Osteoblast (primary cell): ENCODE results near the gene NUDT16L1. TPM values are rescaled to one million over a fixed set of nuclear protein-coding genes. Genes with fewer than 3 reads are reported as not detected.
A peak's percentile ranks its signal among the peaks of the same experiment; 100 is the strongest.

ENCODE experiments used
- DNase-seq: peaks from one replicate; pipeline ENCODE4 v3.0.0; 2011; ENCODE audit warnings: low spot score, mixed read lengths; ENCODE audit not compliant: insufficient read length; ENCODE audit errors: missing footprints
- H2AFZ ChIP-seq: 2 replicates; pipeline ENCODE4 v1.6.0; 2011; ENCODE audit warnings: mild to moderate bottlenecking, low read length
- H3K27ac ChIP-seq: 2 replicates; pipeline ENCODE4 v1.5.1; 2011; ENCODE audit warnings: mild to moderate bottlenecking, low read depth, low read length, moderate library complexity
- H3K27me3 ChIP-seq: 2 replicates; pipeline ENCODE4 v1.6.0; 2012; ENCODE audit warnings: mild to moderate bottlenecking, control low read depth, inconsistent platforms, low read length, moderate library complexity; ENCODE audit not compliant: insufficient read depth
- H3K36me3 ChIP-seq: 2 replicates; pipeline ENCODE4 v1.5.1; 2011; ENCODE audit warnings: mild to moderate bottlenecking, low read length, control low read depth, moderate library complexity; ENCODE audit not compliant: insufficient read depth
- H3K4me1 ChIP-seq: 2 replicates; pipeline ENCODE4 v1.5.1; 2011; ENCODE audit warnings: mild to moderate bottlenecking, low read length, control low read depth, moderate library complexity; ENCODE audit not compliant: insufficient read depth
- H3K4me2 ChIP-seq: 2 replicates; pipeline ENCODE4 v1.6.0; 2011; ENCODE audit warnings: mild to moderate bottlenecking, low read length; ENCODE audit not compliant: insufficient read depth
- H3K4me3 ChIP-seq: fragments of 200-600 bp; sonication (generic); 3 replicates; pipeline ENCODE4 v1.5.1; 2012; ENCODE audit warnings: mild to moderate bottlenecking, low read length, inconsistent platforms; ENCODE audit not compliant: insufficient read depth
- H3K79me2 ChIP-seq: 2 replicates; pipeline ENCODE4 v1.6.0; 2012; ENCODE audit warnings: mild to moderate bottlenecking, low read length, control low read depth, inconsistent platforms; ENCODE audit not compliant: insufficient read depth
- H3K9me3 ChIP-seq: 2 replicates; pipeline ENCODE4 v1.5.1; 2011; ENCODE audit warnings: low read depth, low read length, control low read depth
- H4K20me1 ChIP-seq: 2 replicates; pipeline ENCODE4 v1.6.0; 2012; ENCODE audit warnings: mild to moderate bottlenecking, low read length, control low read depth; ENCODE audit not compliant: insufficient read depth
- CTCF ChIP-seq: IDR thresholded peaks from 2 replicates; pipeline ENCODE4 v1.5.1; 2011; ENCODE audit warnings: mild to moderate bottlenecking, low read depth, low read length, moderate library complexity; ENCODE audit errors: extremely low read depth
- total RNA-seq: library from RNA; depleted of rRNA; stranded (reverse); fragments of >200 nt; gene quantifications from 2 replicates; pipeline ENCODE4 v1.2.3, GENCODE V29; 2012

NUDT16L1 gene
- total RNA-seq, 1 donor: 18.1 TPM

- no peak overlapping the region for H2AFZ ChIP-seq
- no peak for TF ChIP-seq CTCF
- no peak overlapping the region for H3K27ac ChIP-seq
- H3K79me2 ChIP-seq: peaks cover 9% of the 10 kb centered on the region
- H3K9me3 ChIP-seq: no peaks in the 10 kb centered on the region
- H3K4me2 ChIP-seq: no peak overlapping the region
- H3K27me3 ChIP-seq: no peaks in the 10 kb centered on the region
- H3K4me3 ChIP-seq: no peak overlapping the region
- peaks cover 16% of the 10 kb centered on the region for H4K20me1 ChIP-seq
- peaks cover 15% of the 10 kb centered on the region for H3K4me1 ChIP-seq
- DNase-seq: peak; percentile 90
- peaks cover 44% of the 10 kb centered on the region for H3K36me3 ChIP-seq
These were observed 3.0 kb downstream of the NUDT16L1 start for GRCh38 chr16:4696172-4696904.

GRCh38 chr16:4696905-4697847 lies 3.8 kb downstream of the NUDT16L1 start:
- Histone ChIP-seq H3K4me1 (peaks cover 15% of the 10 kb centered on the region), H2AFZ (no peak overlapping the region), H3K4me2 (no peak overlapping the region), H3K36me3 (peaks cover 47% of the 10 kb centered on the region), H4K20me1 (peaks cover 16% of the 10 kb centered on the region), H3K79me2 (peaks cover 9% of the 10 kb centered on the region), H3K27ac (no peak overlapping the region), H3K4me3 (no peak overlapping the region), H3K9me3 (no peaks in the 10 kb centered on the region), H3K27me3 (no peaks in the 10 kb centered on the region)
- DNase-seq: peak; percentile 67
- no peak for TF ChIP-seq CTCF

- Histone ChIP-seq H3K79me2 (peaks cover 9% of the 10 kb centered on the region), H4K20me1 (peaks cover 13% of the 10 kb centered on the region), H3K36me3 (peaks cover 49% of the 10 kb centered on the region), H3K27ac (no peak overlapping the region), H3K4me1 (peaks cover 13% of the 10 kb centered on the region), H3K9me3 (no peaks in the 10 kb centered on the region), H3K4me2 (no peak overlapping the region), H3K27me3 (no peaks in the 10 kb centered on the region), H3K4me3 (no peak overlapping the region), H2AFZ (no peak overlapping the region)
- TF ChIP-seq CTCF: no peak
- peak; percentile 76 for DNase-seq
These were observed 4.5 kb downstream of the NUDT16L1 start for GRCh38 chr16:4697848-4698291.
